ENCODE data around the gene CCDC71. TPM values are rescaled to one million over a fixed set of nuclear protein-coding genes. Genes with fewer than 3 reads are reported as not detected.

The CCDC71 gene
- total and polyA plus RNA-seq, 2 donors (not counting 3 experiments of a cell fraction or from before 2014, with no cell fraction given) = 23.5 to 41.6 TPM

DNA sequence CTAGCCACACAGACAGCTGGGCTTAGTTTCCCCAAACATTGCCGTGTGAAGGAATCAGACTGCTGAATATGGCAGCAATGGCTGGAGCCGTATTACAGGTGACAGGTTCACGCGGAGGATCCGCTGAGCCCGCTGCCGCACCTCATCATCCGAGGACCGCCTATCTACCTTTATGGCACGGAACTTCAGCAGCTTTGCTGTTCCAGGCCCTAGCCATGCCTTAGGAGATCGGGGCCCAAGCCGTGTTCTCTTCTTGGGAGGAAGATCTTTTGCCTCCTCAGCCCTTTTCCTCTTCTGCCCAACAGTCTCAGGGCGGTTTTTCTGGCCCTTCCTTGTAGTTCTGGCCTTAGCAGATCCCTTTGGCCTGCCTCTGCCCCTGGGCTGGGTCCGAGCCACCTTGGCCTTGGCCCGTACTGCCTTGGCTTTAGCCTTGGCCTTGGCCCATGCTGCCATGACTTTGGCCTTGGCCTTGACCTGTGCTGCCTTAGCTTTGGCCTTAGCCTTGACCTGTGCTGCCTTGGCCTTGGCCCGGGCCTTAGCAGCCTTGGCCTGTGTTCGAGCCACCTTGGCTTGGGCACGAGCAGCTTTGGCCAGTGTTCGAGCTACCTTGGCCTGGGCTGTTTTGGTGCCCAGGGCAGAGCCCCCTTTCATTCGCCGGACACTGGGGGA is 3.2 kb downstream of the CCDC71 start:
- H3K4me1 ChIP-seq (ENCODE audit: control insufficient read depth, extremely low read depth, insufficient read depth, low read length) = peaks cover 15% of the 10 kb centered on the region
- H2AFZ ChIP-seq (ENCODE audit: low read depth, low read length) = no peak overlapping the region
- BruUV-seq (replicated peaks) = no TSS peak
- DNase-seq (ENCODE audit: low read depth, low spot score) (no peak), FAIRE-seq (no peak)
- no peak overlapping the region for H3K9ac ChIP-seq (replicated peaks; ENCODE audit: extremely low read depth, insufficient read depth, low read length)
- H3K4me2 ChIP-seq (ENCODE audit: insufficient read depth, low read length) = no peak overlapping the region
- CTCF ChIA-PET = no interaction called here
- no peak overlapping the region for H3K4me3 ChIP-seq (replicated peaks in 1 of 3; ENCODE audit: insufficient read depth in 1 of 3, low read depth in 1 of 3, low read length in 3 of 3)
- H3K36me3 ChIP-seq (ENCODE audit: control insufficient read depth in 2 of 2, extremely low read depth in 1 of 2, insufficient read depth in 2 of 2, low read length in 2 of 2) = peaks cover 2 to 16% of the 10 kb centered on the region in 2 experiments
- no peak overlapping the region for H3K27ac ChIP-seq (ENCODE audit: insufficient read depth, low read depth, low read length)
- intact Hi-C loops (cut with micrococcal nuclease) (no loop called here), dilution Hi-C loops (cut with MboI; ENCODE audit: extremely low pct_ligation_motif_present, low sequenced_read_pairs) (no loop called here)
- no peaks in the 10 kb centered on the region for H4K20me1 ChIP-seq (replicated peaks; ENCODE audit: control insufficient read depth, extremely low read depth, insufficient read depth, low read length)
- POLR2A ChIA-PET = no interaction called here
- no peaks in the 10 kb centered on the region for H3K9me3 ChIP-seq (replicated peaks; ENCODE audit: control insufficient read depth, insufficient read depth, low read length)
- no peak for TF ChIP-seq GATA2 (IDR thresholded peaks at IDR 0.05; ENCODE audit: insufficient read depth, insufficient read length, low read depth, low read length)
- TF ChIP-seq POLR2A (IDR thresholded peaks at IDR 0.05; ENCODE audit: low read depth, low read length) = no peak
- TF ChIP-seq FOS (IDR thresholded peaks at IDR 0.05; ENCODE audit: borderline replicate concordance, insufficient read depth, low read length) = no peak
- TF ChIP-seq JUN (IDR thresholded peaks at IDR 0.05; ENCODE audit: borderline replicate concordance, insufficient read depth, insufficient read length, low read depth) = no peak
- TF ChIP-seq, protein P1, sequence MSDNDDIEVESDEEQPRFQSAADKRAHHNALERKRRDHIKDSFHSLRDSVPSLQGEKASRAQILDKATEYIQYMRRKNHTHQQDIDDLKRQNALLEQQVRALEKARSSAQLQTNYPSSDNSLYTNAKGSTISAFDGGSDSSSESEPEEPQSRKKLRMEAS (IDR thresholded peaks at IDR 0.05; ENCODE audit: insufficient read depth, insufficient read length) = no peak
- TF ChIP-seq EZH2 (IDR thresholded peaks at IDR 0.05; ENCODE audit: borderline replicate concordance, low read depth, low read length, severe bottlenecking) = no peak
- TF ChIP-seq, protein P2, sequence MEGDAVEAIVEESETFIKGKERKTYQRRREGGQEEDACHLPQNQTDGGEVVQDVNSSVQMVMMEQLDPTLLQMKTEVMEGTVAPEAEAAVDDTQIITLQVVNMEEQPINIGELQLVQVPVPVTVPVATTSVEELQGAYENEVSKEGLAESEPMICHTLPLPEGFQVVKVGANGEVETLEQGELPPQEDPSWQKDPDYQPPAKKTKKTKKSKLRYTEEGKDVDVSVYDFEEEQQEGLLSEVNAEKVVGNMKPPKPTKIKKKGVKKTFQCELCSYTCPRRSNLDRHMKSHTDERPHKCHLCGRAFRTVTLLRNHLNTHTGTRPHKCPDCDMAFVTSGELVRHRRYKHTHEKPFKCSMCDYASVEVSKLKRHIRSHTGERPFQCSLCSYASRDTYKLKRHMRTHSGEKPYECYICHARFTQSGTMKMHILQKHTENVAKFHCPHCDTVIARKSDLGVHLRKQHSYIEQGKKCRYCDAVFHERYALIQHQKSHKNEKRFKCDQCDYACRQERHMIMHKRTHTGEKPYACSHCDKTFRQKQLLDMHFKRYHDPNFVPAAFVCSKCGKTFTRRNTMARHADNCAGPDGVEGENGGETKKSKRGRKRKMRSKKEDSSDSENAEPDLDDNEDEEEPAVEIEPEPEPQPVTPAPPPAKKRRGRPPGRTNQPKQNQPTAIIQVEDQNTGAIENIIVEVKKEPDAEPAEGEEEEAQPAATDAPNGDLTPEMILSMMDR (IDR thresholded peaks at IDR 0.05; ENCODE audit: extremely low read depth in 1 of 2, insufficient read depth in 1 of 2, low read depth in 1 of 2, low read length in 2 of 2) = no peak
- TF ChIP-seq POLR2AphosphoS5 (IDR thresholded peaks at IDR 0.05; ENCODE audit: insufficient read depth, low read depth, low read length) = no peak
- no peak for TF ChIP-seq MYC (IDR thresholded peaks at IDR 0.05; ENCODE audit: low read depth, low read length)
- peaks cover 22% of the 10 kb centered on the region for H3K79me2 ChIP-seq (ENCODE audit: control insufficient read depth, insufficient read depth, low read length)
- no peaks in the 10 kb centered on the region for H3K9me1 ChIP-seq (replicated peaks; ENCODE audit: control insufficient read depth, extremely low read depth, insufficient read depth, low read length)
- H3K27me3 ChIP-seq (ENCODE audit: control insufficient read depth in 2 of 2, insufficient read depth in 2 of 2, low read length in 2 of 2) = no peaks in the 10 kb centered on the region
